ENCODE results near the gene CCDC81.

CCDC81 gene

GRCh38 chr11:86435711-86436110, 61.0 kb downstream of the CCDC81 start:
- in situ Hi-C loops (cut with MboI; ENCODE audit: low sequenced_read_pairs) = no loop called here

- in situ Hi-C loops (cut with MboI; ENCODE audit: low sequenced_read_pairs) = no loop called here
Observed at GRCh38 chr11:86438685-86439084, 64.0 kb downstream of the CCDC81 start.

- in situ Hi-C loops (cut with MboI; ENCODE audit: low sequenced_read_pairs) = no loop called here
Observed at GRCh38 chr11:86440305-86440716, 65.6 kb downstream of the CCDC81 start.

- in situ Hi-C loops (cut with MboI; ENCODE audit: low sequenced_read_pairs) = no loop called here
Observed at GRCh38 chr11:86440843-86441242, 66.2 kb downstream of the CCDC81 start.

GRCh38 chr11:86442420-86442819, 67.7 kb downstream of the CCDC81 start:
- in situ Hi-C loops (cut with MboI; ENCODE audit: low sequenced_read_pairs) = no loop called here

GRCh38 chr11:86442827-86443226, 68.1 kb downstream of the CCDC81 start:
- in situ Hi-C loops (cut with MboI; ENCODE audit: low sequenced_read_pairs) = no loop called here

GRCh38 chr11:86443415-86443814, 68.7 kb downstream of the CCDC81 start:
- in situ Hi-C loops (cut with MboI; ENCODE audit: low sequenced_read_pairs) = no loop called here

- in situ Hi-C loops (cut with MboI; ENCODE audit: low sequenced_read_pairs) = no loop called here
Observed at GRCh38 chr11:86444981-86445380, 70.3 kb downstream of the CCDC81 start.

GRCh38 chr11:86446163-86446923, 71.7 kb downstream of the CCDC81 start:
- in situ Hi-C loops (cut with MboI; ENCODE audit: low sequenced_read_pairs) = no loop called here

- in situ Hi-C loops (cut with MboI; ENCODE audit: low sequenced_read_pairs) = no loop called here
Observed at GRCh38 chr11:86446924-86447285, 72.2 kb downstream of the CCDC81 start.

- in situ Hi-C loops (cut with MboI; ENCODE audit: low sequenced_read_pairs) = no loop called here
Observed at GRCh38 chr11:86447763-86448480, 73.2 kb downstream of the CCDC81 start.

- in situ Hi-C loops (cut with MboI; ENCODE audit: low sequenced_read_pairs) = loop anchor here (10.0 kb wide), 1 partner anchor 365 kb away; no protein-coding TSS in a partner anchor
Observed at GRCh38 chr11:86449993-86450629, 75.4 kb downstream of the CCDC81 start.

- in situ Hi-C loops (cut with MboI; ENCODE audit: low sequenced_read_pairs) = loop anchor here (10.0 kb wide), 1 partner anchor 361 kb away; no protein-coding TSS in a partner anchor
Observed at GRCh38 chr11:86453290-86454030, 78.8 kb downstream of the CCDC81 start.

- in situ Hi-C loops (cut with MboI; ENCODE audit: low sequenced_read_pairs) = loop anchor here (10.0 kb wide), 1 partner anchor 358 kb away; no protein-coding TSS in a partner anchor
Observed at GRCh38 chr11:86456075-86456939, 81.6 kb downstream of the CCDC81 start.

GRCh38 chr11:86458294-86459001, 83.8 kb downstream of the CCDC81 start:
- in situ Hi-C loops (cut with MboI; ENCODE audit: low sequenced_read_pairs) = loop anchor here (10.0 kb wide), 1 partner anchor 356 kb away; no protein-coding TSS in a partner anchor

GRCh38 chr11:86459002-86459385, 84.3 kb downstream of the CCDC81 start:
- in situ Hi-C loops (cut with MboI; ENCODE audit: low sequenced_read_pairs) = loop anchor here (10.0 kb wide), 1 partner anchor 356 kb away; no protein-coding TSS in a partner anchor

GRCh38 chr11:86459682-86460460, 85.2 kb downstream of the CCDC81 start:
- in situ Hi-C loops (cut with MboI; ENCODE audit: low sequenced_read_pairs) = loop anchor here (10.0 kb wide), 1 partner anchor 355 kb away; no protein-coding TSS in a partner anchor

Measured in HL-60/S4 (cell line).